Neutrophil (primary cell): ENCODE data around the gene RHEB.

Experiments used
- H3K27ac ChIP-seq: fragments of 200-600 bp; sonication (generic); 2 replicates; pipeline ENCODE4 v1.5.1; 2016; ENCODE audit warnings: mild to moderate bottlenecking, moderate library complexity
- H3K27me3 ChIP-seq: fragments of 200-600 bp; sonication (generic); 2 replicates; pipeline ENCODE4 v1.6.0; 2016; ENCODE audit warnings: mild to moderate bottlenecking
- H3K36me3 ChIP-seq: fragments of 200-600 bp; sonication (generic); 2 replicates; pipeline ENCODE4 v1.5.1; 2017
- H3K4me1 ChIP-seq, 2 experiments: fragments of 200-600 bp in 1 of 2; sonication (generic) in 1 of 2; 1 replicate in 1 of 2; 2 replicates in 1 of 2; pipeline versions ENCODE4 v1.5.1 to v1.6.1; 2013 to 2016; ENCODE audit warnings: low read depth in 1 of 2, low read length in 1 of 2, mild to moderate bottlenecking in 1 of 2, moderate library complexity in 1 of 2; ENCODE audit not compliant: control insufficient read depth in 1 of 2, insufficient read depth in 1 of 2
- H3K4me3 ChIP-seq, 2 experiments: fragments of 200-600 bp in 1 of 2; sonication (generic) in 1 of 2; 1 replicate in 1 of 2; 2 replicates in 1 of 2; pipeline ENCODE4 v1.5.1; 2013 to 2016; ENCODE audit warnings: low read depth in 1 of 2, low read length in 1 of 2, mild to moderate bottlenecking in 1 of 2, moderate library complexity in 1 of 2
- H3K9me3 ChIP-seq: fragments of 200-600 bp; sonication (generic); 2 replicates; pipeline ENCODE4 v1.5.1; 2016
- CTCF ChIP-seq: fragments of 200-600 bp; sonication (generic); IDR thresholded peaks from 2 replicates; pipeline ENCODE4 v1.5.1; 2016; ENCODE audit warnings: antibody characterized with exemption

RHEB gene

GRCh38 chr7:151468217-151469018, 51.3 kb downstream of the RHEB start:
- H3K4me3 ChIP-seq = no peak overlapping the region
- H3K27me3 ChIP-seq = no peaks in the 10 kb centered on the region
- H3K9me3 ChIP-seq = no peaks in the 10 kb centered on the region
- TF ChIP-seq CTCF = no peak
- H3K27ac ChIP-seq = no peak overlapping the region
- peaks cover 29 to 31% of the 10 kb centered on the region in 2 experiments for H3K4me1 ChIP-seq
- H3K36me3 ChIP-seq = peaks cover 58% of the 10 kb centered on the region

GRCh38 chr7:151465169-151465568, 54.5 kb downstream of the RHEB start:
- H3K36me3 ChIP-seq = peaks cover 55% of the 10 kb centered on the region

GRCh38 chr7:151462306-151462779, 57.4 kb downstream of the RHEB start:
- peaks cover 26% of the 10 kb centered on the region for H3K27me3 ChIP-seq
- peaks cover 27% of the 10 kb centered on the region for H3K36me3 ChIP-seq
- no peaks in the 10 kb centered on the region for H3K4me1 ChIP-seq
- no peak overlapping the region for H3K4me3 ChIP-seq
- no peak for TF ChIP-seq CTCF
- no peaks in the 10 kb centered on the region for H3K9me3 ChIP-seq
- H3K27ac ChIP-seq = no peak overlapping the region

More at GRCh38 chr7:151465169-151465568, 54.5 kb downstream of the RHEB start:
- no peak overlapping the region for H3K4me3 ChIP-seq
- H3K27me3 ChIP-seq = peaks cover 14% of the 10 kb centered on the region
- TF ChIP-seq CTCF = no peak
- no peak overlapping the region for H3K27ac ChIP-seq
- H3K4me1 ChIP-seq = no peaks in the 10 kb centered on the region
- no peaks in the 10 kb centered on the region for H3K9me3 ChIP-seq

- Histone ChIP-seq H3K27ac (no peak overlapping the region), H3K27me3 (peaks cover 26% of the 10 kb centered on the region)
These were observed 57.8 kb downstream of the RHEB start for GRCh38 chr7:151461942-151462230.

GRCh38 chr7:151461096-151461941, 58.4 kb downstream of the RHEB start:
- Histone ChIP-seq H3K27ac (no peak overlapping the region), H3K36me3 (peaks cover 18% of the 10 kb centered on the region), H3K4me3 (no peak overlapping the region), H3K4me1 (no peaks in the 10 kb centered on the region), H3K9me3 (no peaks in the 10 kb centered on the region), H3K27me3 (peaks cover 26% of the 10 kb centered on the region)
- TF ChIP-seq CTCF = no peak

More at GRCh38 chr7:151461942-151462230, 57.8 kb downstream of the RHEB start:
- TF ChIP-seq CTCF = no peak
- Histone ChIP-seq H3K36me3 (peaks cover 22% of the 10 kb centered on the region), H3K4me1 (no peaks in the 10 kb centered on the region), H3K9me3 (no peaks in the 10 kb centered on the region), H3K4me3 (no peak overlapping the region)
